ENCODE measurements around the gene CKMT2. TPM values are rescaled to one million over a fixed set of nuclear protein-coding genes. Genes with fewer than 3 reads are reported as not detected.

The CKMT2 gene
- total and polyA plus RNA-seq, 3 donors from 2014 or later: 13.7 to 27.6 (median 25.4) TPM

DNA sequence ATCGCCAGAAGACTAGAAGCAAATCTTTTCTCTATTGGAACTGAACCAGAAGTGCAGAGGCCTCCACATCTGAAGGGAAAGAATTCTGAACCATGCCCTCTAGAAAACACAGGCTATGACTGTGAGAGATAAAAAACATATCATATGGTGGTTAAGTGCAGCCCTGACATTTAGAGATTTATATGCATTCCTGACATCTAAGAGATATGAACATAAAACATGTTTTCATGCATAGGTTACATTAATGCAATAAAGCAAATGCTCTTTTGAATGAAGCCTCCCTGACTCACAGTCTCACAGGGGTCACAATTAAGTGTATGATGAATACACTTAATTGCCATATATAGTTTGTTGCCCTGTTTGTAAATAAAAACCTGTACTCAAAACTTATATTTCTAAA, 28.9 kb upstream of the CKMT2 start:
- Histone ChIP-seq H3K9me3 (no peaks in the 10 kb centered on the region), H3K27me3 (no peaks in the 10 kb centered on the region), H3K36me3 (ENCODE audit: low read depth, missing control alignments) (no peaks in the 10 kb centered on the region), H3K4me1 (no peaks in the 10 kb centered on the region), H3K4me3 (no peak overlapping the region), H3K27ac (no peak overlapping the region)
- DNase-seq: no peak
- TF ChIP-seq POLR2A (IDR thresholded peaks at IDR 0.05): no peak
- no peak for TF ChIP-seq CTCF (IDR thresholded peaks at IDR 0.05)
- WGBS, 2 donors: 91 to 92% methylated on average over 1 of the region's 1 CpG
- intact Hi-C loops (cut with DNase I; ENCODE audit: low total_unique reads): no loop called here

DNA sequence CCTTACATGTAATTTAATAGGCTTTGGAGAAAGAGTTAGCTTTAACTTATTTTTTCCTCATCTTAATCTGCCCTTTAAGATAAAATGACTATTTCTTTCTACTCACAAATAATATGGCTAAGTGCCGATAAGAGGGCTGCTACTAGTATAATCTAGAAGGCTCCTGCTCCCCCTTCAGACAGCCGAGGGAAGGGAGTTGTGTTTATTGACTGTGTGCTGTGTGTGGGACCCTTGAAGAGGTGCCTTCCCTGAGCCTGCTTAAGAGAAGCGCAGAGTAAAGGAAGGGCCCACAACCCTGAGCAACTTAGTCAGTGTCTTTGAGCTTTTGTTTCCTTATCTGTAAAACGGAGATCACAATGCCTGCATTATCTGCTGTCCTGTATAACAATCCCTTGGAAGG, 28.1 kb upstream of the CKMT2 start:
- Histone ChIP-seq H3K9me3 (no peaks in the 10 kb centered on the region), H3K27ac (no peak overlapping the region), H3K36me3 (ENCODE audit: low read depth, missing control alignments) (no peaks in the 10 kb centered on the region), H3K4me1 (no peaks in the 10 kb centered on the region), H3K27me3 (no peaks in the 10 kb centered on the region), H3K4me3 (no peak overlapping the region)
- TF ChIP-seq CTCF (IDR thresholded peaks at IDR 0.05) (no peak), POLR2A (IDR thresholded peaks at IDR 0.05) (no peak)
- no peak for DNase-seq
- 82 to 83% methylated on average over 4 of the region's 4 CpGs for WGBS, 2 donors
- intact Hi-C loops (cut with DNase I; ENCODE audit: low total_unique reads): no loop called here

- Histone ChIP-seq H3K27me3 (no peaks in the 10 kb centered on the region), H3K27ac (no peak overlapping the region), H3K9me3 (no peaks in the 10 kb centered on the region), H3K36me3 (ENCODE audit: low read depth, missing control alignments) (no peaks in the 10 kb centered on the region), H3K4me3 (no peak overlapping the region), H3K4me1 (no peaks in the 10 kb centered on the region)
- intact Hi-C loops (cut with DNase I; ENCODE audit: low total_unique reads): no loop called here
- no peak for DNase-seq
- TF ChIP-seq CTCF (IDR thresholded peaks at IDR 0.05) (no peak), POLR2A (IDR thresholded peaks at IDR 0.05) (no peak)
- 88 to 89% methylated on average over 5 of the region's 5 CpGs for whole genome bisulfite sequencing, 2 donors
Observed at GRCh38 chr5:81207009-81207408, 26.1 kb upstream of the CKMT2 start.

DNA sequence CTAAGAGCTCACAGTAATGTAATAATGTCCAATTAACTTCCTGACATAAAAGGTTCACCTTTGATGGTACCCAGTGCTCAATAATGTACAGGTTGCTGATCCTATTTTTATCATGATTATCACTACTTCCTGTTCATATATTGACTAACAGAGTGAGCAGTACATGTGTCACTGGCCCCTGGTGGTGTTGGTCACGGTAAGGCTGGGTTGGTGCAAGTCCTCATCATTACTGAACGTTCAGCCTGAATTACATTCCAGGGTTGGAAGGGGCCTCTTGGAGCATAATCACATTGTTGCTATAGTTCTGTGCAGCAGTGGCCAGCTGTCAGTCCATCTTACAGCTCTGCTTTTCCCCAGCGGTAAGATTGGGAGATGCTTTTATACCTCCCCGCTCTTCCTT, 24.2 kb upstream of the CKMT2 start:
- DNase-seq: no peak
- H3K4me1 ChIP-seq: no peaks in the 10 kb centered on the region
- no peak overlapping the region for H3K27ac ChIP-seq
- H3K27me3 ChIP-seq: no peaks in the 10 kb centered on the region
- H3K9me3 ChIP-seq: no peaks in the 10 kb centered on the region
- TF ChIP-seq POLR2A (IDR thresholded peaks at IDR 0.05) (no peak), CTCF (IDR thresholded peaks at IDR 0.05) (no peak)
- H3K4me3 ChIP-seq: no peak overlapping the region
- no peaks in the 10 kb centered on the region for H3K36me3 ChIP-seq (ENCODE audit: low read depth, missing control alignments)
- WGBS, 2 donors: 92 to 93% methylated on average over 4 of the region's 4 CpGs
- intact Hi-C loops (cut with DNase I; ENCODE audit: low total_unique reads): no loop called here

- DNase-seq: no peak
- H3K27me3 ChIP-seq: no peaks in the 10 kb centered on the region
- intact Hi-C loops (cut with DNase I; ENCODE audit: low total_unique reads): no loop called here
- no peak overlapping the region for H3K4me3 ChIP-seq
- H3K27ac ChIP-seq: no peak overlapping the region
- TF ChIP-seq POLR2A (IDR thresholded peaks at IDR 0.05) (no peak), CTCF (IDR thresholded peaks at IDR 0.05) (no peak)
- H3K9me3 ChIP-seq: no peaks in the 10 kb centered on the region
- 90 to 91% methylated on average over 5 of the region's 5 CpGs for WGBS, 2 donors
- H3K36me3 ChIP-seq (ENCODE audit: low read depth, missing control alignments): no peaks in the 10 kb centered on the region
- H3K4me1 ChIP-seq: no peaks in the 10 kb centered on the region
Observed at GRCh38 chr5:81209386-81209785, 23.7 kb upstream of the CKMT2 start.
